Measurements from ENCODE around the gene ELL3. TPM values are rescaled to one million over a fixed set of nuclear protein-coding genes. Genes with fewer than 3 reads are reported as not detected.

Gene ELL3
- total and polyA plus RNA-seq, 2 donors (not counting 3 experiments of a cell fraction or from before 2014, with no cell fraction given): 3.1 to 3.6 TPM

DNA sequence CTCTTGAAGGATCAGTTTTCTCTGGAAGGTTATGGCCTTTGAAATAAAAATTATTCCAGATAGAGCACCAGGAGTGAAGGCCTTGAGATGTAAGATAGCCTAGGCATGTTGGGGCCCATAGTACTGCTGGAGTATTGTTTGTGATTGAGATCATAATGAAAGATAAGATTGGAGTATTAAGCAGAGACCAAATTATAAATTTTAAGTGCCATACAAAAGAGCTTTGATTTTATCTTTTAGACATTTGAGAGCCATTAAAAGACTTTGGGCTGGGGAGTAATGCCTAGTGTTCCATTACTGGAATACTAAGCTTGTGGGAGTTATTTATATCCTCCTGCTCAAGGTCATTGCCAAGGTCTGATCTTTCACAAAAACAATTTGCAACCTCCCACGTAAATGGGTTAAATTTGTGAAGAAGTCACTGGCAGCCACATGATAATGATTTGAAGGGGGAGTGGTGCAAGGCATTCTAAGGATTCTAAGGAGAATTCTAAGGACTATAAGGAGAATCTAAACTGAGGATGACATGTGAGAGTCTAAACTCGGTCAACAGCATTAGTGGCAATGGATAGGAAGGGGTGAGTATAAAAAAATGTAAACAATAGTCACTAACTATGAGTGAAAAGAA lies 12.8 kb downstream of the ELL3 start:
- H2AFZ ChIP-seq (ENCODE audit: low read depth, low read length): no peak overlapping the region
- peaks cover 7% of the 10 kb centered on the region for H3K79me2 ChIP-seq (ENCODE audit: control insufficient read depth, insufficient read depth, low read length)
- intact Hi-C loops (cut with micrococcal nuclease) (no loop called here), dilution Hi-C loops (cut with MboI; ENCODE audit: extremely low pct_ligation_motif_present, low sequenced_read_pairs) (no loop called here)
- DNase-seq (ENCODE audit: low read depth, low spot score): no peak
- no peak overlapping the region for H3K9ac ChIP-seq (replicated peaks; ENCODE audit: extremely low read depth, insufficient read depth, low read length)
- no peak overlapping the region for H3K4me2 ChIP-seq (ENCODE audit: insufficient read depth, low read length)
- no TSS peak for BruUV-seq (replicated peaks)
- H3K27ac ChIP-seq (ENCODE audit: insufficient read depth, low read depth, low read length): no peak overlapping the region
- TF ChIP-seq POLR2AphosphoS5 (IDR thresholded peaks at IDR 0.05; ENCODE audit: insufficient read depth, low read depth, low read length) (no peak), GATA2 (IDR thresholded peaks at IDR 0.05; ENCODE audit: insufficient read depth, insufficient read length, low read depth, low read length) (no peak), POLR2A (IDR thresholded peaks at IDR 0.05; ENCODE audit: low read depth, low read length) (no peak), JUN (IDR thresholded peaks at IDR 0.05; ENCODE audit: borderline replicate concordance, insufficient read depth, insufficient read length, low read depth) (no peak), MYC (IDR thresholded peaks at IDR 0.05; ENCODE audit: low read depth, low read length) (no peak), FOS (IDR thresholded peaks at IDR 0.05; ENCODE audit: borderline replicate concordance, insufficient read depth, low read length) (no peak)
- TF ChIP-seq, protein P1, sequence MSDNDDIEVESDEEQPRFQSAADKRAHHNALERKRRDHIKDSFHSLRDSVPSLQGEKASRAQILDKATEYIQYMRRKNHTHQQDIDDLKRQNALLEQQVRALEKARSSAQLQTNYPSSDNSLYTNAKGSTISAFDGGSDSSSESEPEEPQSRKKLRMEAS (IDR thresholded peaks at IDR 0.05; ENCODE audit: insufficient read depth, insufficient read length): no peak
- TF ChIP-seq, protein P2, sequence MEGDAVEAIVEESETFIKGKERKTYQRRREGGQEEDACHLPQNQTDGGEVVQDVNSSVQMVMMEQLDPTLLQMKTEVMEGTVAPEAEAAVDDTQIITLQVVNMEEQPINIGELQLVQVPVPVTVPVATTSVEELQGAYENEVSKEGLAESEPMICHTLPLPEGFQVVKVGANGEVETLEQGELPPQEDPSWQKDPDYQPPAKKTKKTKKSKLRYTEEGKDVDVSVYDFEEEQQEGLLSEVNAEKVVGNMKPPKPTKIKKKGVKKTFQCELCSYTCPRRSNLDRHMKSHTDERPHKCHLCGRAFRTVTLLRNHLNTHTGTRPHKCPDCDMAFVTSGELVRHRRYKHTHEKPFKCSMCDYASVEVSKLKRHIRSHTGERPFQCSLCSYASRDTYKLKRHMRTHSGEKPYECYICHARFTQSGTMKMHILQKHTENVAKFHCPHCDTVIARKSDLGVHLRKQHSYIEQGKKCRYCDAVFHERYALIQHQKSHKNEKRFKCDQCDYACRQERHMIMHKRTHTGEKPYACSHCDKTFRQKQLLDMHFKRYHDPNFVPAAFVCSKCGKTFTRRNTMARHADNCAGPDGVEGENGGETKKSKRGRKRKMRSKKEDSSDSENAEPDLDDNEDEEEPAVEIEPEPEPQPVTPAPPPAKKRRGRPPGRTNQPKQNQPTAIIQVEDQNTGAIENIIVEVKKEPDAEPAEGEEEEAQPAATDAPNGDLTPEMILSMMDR (IDR thresholded peaks at IDR 0.05; ENCODE audit: extremely low read depth in 1 of 2, insufficient read depth in 1 of 2, low read depth in 1 of 2, low read length in 2 of 2): no peak
- H3K9me3 ChIP-seq (replicated peaks; ENCODE audit: control insufficient read depth, insufficient read depth, low read length): no peaks in the 10 kb centered on the region
- H3K4me1 ChIP-seq (ENCODE audit: control insufficient read depth, extremely low read depth, insufficient read depth, low read length): no peaks in the 10 kb centered on the region
- POLR2A ChIA-PET: no interaction called here
- H3K36me3 ChIP-seq (ENCODE audit: control insufficient read depth in 2 of 2, extremely low read depth in 1 of 2, insufficient read depth in 2 of 2, low read length in 2 of 2): peaks cover 35 to 48% of the 10 kb centered on the region in 2 experiments
- H3K9me1 ChIP-seq (replicated peaks; ENCODE audit: control insufficient read depth, extremely low read depth, insufficient read depth, low read length): no peaks in the 10 kb centered on the region
- no peak for FAIRE-seq
- H3K4me3 ChIP-seq (replicated peaks in 1 of 3; ENCODE audit: insufficient read depth in 1 of 3, low read depth in 1 of 3, low read length in 3 of 3): no peak overlapping the region
- CTCF ChIA-PET: no interaction called here
- no peaks in the 10 kb centered on the region for H4K20me1 ChIP-seq (replicated peaks; ENCODE audit: control insufficient read depth, extremely low read depth, insufficient read depth, low read length)
- H3K27me3 ChIP-seq (ENCODE audit: control insufficient read depth in 2 of 2, insufficient read depth in 2 of 2, low read length in 2 of 2): no peaks in the 10 kb centered on the region

Measured in endothelial cell of umbilical vein (primary cell).